Raji (cell line): Measurements from ENCODE around the gene AGMO.

ENCODE experiments used
- POLR2A ChIP-seq: IDR thresholded peaks from 2 replicates; pipeline ENCODE4 v1.6.1; 2011; ENCODE audit warnings: low read depth, low read length, control low read depth; ENCODE audit not compliant: insufficient read depth

Gene AGMO

DNA sequence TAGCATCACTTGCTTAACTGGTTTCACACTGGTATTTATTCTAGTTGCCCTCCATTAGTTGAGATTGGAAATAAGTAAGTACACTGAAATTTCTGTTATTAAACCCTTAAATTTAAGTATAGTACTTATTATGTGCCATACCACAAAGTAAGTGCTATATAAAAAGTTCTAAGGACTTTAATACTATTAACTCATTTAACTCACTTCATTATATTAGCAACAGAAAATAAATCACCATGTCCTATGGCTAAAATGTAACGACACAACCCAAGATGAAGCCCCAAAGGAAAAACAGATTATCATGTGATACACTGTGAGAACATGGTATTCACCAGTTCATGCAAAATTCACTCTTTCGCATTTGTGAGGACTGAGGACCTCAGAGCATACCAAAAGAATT is 70.5 kb downstream of the AGMO start:
- TF ChIP-seq POLR2A = no peak

DNA sequence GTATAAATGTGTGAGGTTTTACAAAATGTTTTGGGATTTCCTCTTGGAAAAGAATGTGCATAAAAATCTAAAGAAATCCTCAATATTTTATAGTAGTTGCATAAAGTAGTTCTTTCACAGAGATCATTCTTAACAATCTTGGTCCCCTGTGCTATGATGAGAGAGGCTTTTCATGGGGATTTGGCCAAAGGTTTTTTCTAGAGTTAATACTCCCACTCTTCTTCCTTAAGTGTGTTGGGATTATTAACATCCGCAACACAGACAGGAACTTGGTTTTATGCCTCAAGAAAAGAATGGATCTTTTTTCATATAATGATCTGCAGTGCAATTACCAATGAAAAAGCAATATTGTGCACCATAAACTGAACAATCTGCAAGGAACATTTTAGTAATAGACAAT is 71.5 kb downstream of the AGMO start:
- TF ChIP-seq POLR2A = no peak

DNA sequence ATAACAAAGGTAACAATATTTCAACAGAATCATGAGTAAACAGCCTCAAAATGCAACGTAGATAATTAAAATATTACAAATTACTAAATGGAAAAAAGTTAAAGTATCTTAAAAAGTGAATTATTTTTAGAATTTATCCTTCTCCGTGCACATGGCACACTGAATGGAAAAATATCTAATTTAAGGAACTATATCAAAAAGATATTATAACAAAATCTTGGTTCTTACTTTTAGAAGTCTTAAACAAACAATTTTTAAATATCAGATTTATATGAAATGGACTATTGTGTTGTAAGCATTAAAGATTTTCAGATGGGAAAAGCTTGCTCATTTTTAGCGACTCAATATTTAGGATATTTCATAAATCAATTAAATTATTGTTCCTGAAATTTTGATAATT is 72.0 kb downstream of the AGMO start:
- TF ChIP-seq POLR2A = no peak

DNA sequence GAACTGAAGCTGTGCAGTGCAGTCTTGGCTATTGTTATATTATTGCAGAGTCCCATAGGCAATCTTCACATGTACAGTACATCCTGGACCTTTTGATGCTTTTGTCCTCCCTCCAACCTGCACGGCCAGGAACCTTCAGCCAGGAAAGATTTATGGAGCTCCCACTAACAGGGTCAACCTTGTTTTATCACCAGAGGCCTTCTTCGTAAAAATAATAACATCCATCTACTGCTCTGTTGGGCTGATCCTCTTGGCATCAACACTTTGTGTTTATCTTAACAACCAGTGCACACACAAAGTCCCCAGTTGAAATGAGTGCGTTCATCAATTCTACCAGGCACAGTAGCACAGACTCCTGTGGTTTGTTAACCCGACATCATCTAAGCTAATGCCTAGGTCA is 72.4 kb downstream of the AGMO start:
- TF ChIP-seq POLR2A = no peak

DNA sequence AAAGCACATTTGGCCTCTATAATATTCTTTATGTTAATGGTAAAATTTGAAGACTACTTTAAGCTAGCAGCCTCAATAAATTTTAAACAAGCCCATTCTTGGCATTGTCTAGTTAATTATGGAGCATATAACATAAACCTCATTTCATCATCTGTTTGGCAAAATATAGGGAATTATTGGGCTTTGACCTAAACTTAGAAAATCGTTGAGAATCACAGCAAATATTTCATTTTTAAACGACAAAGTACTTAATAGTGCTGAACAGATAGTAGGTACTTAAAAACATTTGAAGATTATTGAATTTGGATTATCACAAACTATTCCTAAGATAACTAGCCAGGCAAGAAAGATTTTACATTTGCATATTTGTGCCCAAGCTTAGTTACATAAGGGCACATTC is 73.4 kb downstream of the AGMO start:
- TF ChIP-seq POLR2A = no peak

DNA sequence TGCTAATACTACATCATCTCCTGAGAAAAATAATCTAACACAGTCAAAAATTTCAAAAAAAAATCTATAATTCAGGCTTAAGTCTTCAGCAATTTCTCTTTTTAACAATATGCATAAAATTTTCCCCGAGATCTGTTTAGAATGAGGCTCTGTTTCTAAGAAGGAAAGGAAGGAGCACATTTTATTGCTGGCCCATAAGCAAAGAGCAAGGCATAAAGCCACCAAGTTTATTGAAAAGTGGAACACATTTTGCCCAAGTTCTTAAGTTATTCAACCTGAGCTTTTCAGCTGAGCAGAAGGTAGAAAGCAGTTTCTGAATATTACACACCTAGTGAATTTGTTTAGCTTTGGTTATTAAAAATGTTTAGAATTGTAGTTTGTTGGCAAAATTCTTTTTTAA is 73.9 kb downstream of the AGMO start:
- no peak for TF ChIP-seq POLR2A

DNA sequence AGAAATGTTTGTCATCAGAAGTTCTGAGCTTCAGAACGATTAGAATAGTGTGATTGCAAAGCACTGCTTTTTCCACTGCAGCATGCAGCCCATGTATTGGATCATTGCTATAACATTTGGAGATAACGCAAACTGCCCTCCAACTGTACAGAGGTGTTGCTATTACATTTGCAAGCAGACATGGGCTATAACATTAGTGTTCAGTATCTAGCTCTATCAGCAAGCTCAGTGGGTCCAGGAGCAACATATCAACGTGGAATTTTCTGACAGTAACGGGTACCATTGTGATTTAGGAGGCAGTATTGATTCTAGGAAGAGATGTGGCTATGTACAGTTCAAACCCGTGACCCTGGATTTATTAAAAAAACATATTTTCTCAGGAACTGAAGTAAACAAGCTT is 75.8 kb downstream of the AGMO start:
- no peak for TF ChIP-seq POLR2A

DNA sequence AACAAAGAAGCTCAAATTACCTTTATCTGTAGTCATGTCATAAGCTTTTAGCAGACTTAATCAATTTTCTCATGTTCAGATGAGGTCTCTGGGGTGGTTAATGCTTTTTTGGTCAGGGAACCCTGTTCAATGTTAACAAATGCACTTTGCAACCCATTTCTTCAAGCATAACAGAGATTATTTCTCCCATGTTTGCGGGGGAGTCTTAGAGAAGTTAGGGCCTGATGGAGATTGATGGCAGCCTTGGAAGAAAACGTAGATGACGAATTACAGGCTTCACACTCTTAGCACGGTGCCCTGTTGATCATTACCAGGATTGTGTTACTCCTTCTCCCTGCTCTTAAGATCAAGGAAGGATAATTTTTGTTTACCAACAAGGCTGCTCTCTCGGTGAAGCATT is 76.4 kb downstream of the AGMO start:
- TF ChIP-seq POLR2A = no peak

DNA sequence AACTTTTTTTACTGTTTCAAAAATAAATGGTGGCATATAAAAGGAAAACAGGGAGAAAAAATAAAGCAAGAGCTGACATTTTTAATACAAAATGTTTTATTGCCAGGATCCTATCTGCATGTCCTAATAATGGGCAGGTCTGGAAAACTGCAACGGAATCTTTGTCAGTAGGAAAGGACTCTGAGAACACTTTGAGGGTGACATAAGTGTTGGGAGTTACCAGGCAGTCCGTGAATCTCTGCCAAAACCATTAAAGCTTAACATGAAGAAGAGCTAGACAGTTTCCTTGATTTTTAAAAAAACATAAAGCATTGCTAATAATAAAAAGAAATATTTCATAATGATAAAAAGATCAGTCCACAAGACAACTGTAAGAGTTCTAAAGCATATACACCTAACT is 80.7 kb downstream of the AGMO start:
- TF ChIP-seq POLR2A = no peak

DNA sequence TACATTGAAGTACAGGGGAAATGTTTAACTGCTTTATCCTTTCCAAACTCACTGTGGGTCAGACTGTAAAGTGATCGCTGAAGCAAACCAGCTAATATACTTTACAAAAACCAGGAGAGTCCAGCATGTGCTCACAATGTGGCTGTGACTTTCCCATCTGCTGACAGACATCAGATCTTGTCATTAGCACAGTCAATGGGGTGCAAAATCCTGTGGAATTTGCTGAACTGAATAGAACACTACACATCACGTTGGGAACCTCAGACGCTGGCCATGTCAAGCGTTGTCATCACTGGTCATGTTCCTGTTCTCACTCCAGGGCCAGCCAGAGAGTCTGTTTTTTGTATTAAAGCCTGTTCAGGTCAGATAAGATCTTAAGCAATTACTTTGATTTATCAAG is 83.4 kb downstream of the AGMO start:
- TF ChIP-seq POLR2A = no peak

DNA sequence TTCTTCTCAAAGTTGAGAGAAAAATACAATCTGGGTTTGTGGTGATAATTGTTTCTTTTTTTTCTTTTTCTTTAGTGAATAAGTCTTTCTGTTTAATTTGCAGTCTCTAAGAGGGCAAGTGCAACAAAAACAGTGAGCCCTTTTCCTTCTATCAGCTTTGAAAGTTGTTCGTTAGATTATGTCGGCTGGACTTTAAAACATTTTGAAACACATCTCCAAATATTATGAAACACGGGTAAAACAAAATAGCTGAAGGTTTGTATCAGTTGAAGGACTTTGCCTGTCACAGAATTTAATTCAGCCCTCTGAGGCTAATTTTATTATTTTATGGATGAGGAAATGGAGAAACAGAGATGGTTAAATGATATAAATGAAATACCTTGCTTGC is 85.3 kb downstream of the AGMO start:
- TF ChIP-seq POLR2A = no peak

DNA sequence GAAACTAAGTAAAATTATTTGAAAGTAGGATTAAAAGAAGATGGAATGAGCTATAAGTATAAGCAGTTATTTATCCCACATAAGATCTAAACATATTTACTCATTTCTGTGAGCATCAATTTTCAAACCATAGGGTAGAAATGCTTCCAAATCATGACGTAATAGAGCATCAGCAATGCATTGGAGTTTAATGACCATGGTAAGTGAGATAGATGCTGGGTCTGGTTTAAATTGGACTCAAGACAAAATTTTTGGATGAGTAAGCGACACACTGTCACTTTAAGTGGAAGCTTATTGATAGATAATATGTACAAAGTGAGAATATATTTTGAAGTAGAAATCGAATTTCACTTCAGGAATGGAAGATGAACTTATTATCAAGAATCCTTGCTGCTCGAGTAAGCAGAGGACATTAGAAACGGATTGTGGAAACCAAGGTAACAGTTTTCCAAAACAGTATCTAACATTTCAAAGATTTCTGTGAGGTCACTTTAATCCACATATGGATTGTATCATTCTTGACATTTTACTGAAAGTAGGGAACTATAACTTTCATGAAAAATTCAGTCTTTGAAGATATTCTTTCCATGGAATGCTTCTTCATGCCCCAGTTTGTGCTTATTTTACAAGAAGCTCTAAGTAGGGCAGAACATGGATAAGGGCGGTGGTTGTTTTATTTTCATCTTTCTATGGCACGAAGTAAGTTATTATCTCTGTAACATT is 85.8 kb downstream of the AGMO start:
- no peak for TF ChIP-seq POLR2A

DNA sequence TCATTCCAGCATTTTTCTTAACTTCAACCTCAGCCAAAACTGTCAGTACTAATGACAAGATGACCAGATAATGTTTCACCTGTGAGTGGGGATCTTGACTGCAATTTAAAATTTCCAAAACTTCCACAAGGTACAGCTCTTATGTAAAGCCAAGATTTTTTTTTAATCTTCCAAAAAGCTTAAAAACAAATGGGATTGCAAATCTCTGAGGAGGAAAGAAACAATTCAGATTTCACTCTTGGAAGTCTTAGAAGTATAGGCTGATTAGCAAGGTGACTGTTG is 90.2 kb downstream of the AGMO start:
- TF ChIP-seq POLR2A = no peak

DNA sequence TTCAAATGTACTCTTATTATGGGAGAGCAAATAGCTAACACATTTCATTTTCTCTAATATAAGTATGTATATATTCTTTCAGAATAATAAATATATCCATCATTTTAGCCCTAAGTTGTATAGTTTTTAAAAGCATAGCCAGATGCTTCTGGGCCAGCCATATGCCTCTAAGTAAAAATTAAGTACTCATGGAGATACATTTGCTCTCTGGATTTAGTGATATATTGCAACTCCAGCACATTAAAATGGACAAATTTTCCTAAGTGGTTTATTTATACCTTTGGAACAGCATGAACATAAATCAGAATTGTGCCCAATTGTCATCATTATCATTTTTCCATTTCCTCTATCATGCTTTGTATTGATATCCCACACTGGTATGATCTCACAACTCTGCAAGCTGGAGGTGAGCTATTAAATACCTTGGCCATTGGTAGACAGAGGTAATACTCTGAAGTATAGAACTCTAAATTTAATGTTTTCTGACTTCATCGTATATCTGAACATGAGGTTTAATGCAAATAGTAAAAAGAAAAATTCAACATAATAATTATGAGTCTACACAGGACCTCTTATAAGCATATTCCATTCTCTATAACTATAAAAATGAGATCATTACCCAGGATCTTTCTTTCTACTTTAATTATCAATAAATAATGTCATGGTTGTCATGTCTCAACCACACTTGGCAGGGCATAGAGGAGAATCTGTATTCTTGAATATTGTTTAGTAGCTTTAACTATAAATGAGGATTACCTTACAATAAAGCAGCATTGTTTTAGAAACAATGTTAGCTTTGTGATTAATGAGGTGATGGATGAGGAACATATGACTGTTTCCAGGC is 90.8 kb downstream of the AGMO start:
- TF ChIP-seq POLR2A = no peak

DNA sequence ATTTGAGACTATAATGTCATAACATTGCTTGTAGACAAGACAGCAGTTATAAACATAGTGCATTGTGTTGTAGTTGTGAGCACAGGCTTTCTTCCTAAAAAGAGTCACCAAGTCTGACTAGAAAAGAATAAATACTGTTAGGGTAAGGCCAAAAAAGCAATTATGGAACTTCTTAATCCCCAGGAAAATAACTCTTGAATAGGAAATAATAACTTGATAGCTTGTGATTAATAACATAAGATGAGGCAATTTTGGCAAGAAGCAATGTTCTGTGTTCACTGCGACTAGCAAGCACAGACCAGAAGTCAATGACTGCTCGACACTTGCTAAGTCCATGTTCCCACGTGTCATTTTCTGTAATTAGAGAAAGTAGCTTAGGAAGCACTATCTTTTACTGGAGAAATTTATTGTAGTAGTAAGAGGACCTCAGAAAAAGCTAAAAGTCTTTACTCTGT is 97.1 kb downstream of the AGMO start:
- no peak for TF ChIP-seq POLR2A

DNA sequence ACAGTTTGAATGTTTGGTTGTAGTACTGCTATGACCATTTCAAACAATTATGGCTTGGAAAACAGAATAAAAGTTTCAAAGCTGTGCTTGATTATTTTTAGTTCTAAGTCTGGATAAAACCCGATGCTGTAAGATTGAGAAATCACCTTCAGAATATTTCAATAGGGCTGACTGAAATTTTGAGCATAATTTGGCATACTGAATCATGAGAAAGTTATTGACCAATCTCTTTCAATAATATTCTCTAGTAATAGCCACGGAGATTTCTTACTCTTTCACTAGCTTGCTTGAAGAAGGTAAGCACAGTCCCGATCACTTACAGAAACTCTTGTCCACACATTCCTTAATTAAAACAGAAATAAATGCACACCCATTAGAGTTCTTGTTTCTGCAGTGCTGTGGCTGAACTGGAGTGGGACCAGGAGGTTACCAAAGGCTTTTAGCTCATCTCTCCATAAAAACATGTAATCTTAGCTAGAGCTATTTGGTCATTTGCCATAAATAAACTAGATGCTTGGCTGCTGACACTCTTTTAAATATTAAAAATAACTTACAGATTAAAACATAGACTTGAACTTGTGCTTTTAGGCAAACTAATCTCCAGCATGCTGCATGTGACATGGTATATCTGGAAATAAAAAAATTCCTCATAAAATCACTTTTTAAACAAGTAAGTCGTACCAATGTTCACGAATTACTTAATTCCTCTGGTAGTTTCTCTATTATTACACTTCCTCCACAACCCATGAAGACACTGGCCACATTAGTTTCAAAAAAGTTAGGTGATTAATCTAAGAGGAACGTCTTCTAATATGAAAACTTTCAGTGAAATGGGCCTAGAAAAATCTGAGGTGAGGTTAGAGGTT is 97.8 kb downstream of the AGMO start:
- TF ChIP-seq POLR2A = no peak
